GM19372 (cell line): ENCODE results near the gene ZNF207.
"Not testable (repeated sequence)": the region's sequence is repeated elsewhere in the genome, so short reads cannot be mapped to it uniquely, and the experiment has no call there.

Source experiments
- ATAC-seq: cut with Tn5 transposase; IDR thresholded peaks from one replicate; pipeline ENCODE4 v1.9.1; 2021; ENCODE audit warnings: mild to moderate bottlenecking, low read depth, moderate library complexity; ENCODE audit not compliant: unreplicated experiment

The ZNF207 gene

DNA sequence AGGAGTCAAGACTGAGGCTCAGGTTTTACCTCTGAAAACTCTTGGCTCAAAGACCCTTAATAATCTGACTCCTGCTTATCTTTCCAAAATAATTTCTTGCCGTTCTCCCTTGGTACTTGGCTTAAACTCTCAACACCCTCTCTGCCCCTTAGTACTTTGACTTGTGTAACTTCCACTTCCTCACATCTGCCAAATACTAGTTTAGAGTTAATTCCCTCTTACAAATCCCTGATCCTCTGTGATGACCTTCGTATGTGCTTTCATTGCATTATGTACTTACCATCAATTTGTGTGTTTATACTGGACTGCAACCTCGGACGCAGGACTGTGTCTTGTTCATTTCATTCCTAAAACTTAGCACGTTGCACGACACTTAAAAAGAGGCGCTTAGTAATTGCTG is 35.2 kb downstream of the ZNF207 start:
- ATAC-seq = no peak

DNA sequence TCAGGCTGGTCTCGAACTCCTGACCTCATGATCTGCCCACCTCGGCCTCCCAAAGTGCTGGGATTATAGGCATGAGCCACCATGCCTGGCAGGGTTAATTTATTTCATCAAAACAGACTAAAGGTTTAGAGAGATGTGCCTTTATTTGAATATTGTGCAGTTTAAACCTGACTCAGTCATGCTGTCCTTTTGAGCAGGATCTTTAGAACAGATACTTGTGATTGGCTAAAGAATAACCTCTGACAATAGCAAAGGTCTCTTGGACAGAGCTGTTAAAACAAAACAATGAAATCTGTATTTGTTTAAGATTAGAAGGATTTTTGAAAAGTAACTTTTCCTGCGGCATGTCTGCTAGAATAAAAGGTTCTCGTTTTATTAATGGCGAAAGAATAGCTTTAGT is 36.0 kb downstream of the ZNF207 start:
- ATAC-seq = no peak

- no peak for ATAC-seq
Measured at GRCh38 chr17:32386844-32387243, 36.9 kb downstream of the ZNF207 start.

DNA sequence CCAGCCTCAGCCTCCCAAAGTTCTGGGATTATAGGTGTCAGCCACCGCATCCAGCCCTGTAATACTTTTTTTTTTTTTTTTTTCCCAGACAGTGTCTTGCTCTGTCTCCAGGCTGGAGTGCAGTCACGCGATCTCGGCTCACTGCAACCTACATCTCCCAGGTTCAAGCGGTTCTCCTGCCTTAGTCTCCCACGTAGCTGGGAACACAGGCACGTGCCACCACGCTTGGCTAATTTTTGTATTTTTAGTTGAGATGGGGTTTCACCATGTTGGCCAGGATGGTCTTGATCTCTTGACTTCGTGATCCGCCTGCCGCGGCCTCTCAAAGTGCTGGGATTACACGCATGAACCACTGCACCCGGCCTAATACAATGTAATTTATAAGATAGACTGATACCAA is 38.2 kb downstream of the ZNF207 start:
- not testable (repeated sequence) for ATAC-seq

- no peak for ATAC-seq
Measured at GRCh38 chr17:32388613-32389459, 38.9 kb downstream of the ZNF207 start.

- no peak for ATAC-seq
Measured at GRCh38 chr17:32393904-32394303, 43.9 kb downstream of the ZNF207 start.

- ATAC-seq = no peak
Measured at GRCh38 chr17:32396343-32396742, 46.4 kb downstream of the ZNF207 start.

- ATAC-seq = no peak
Measured at GRCh38 chr17:32398946-32399345, 49.0 kb downstream of the ZNF207 start.

GRCh38 chr17:32410085-32410484 is 60.1 kb downstream of the ZNF207 start:
- not testable (repeated sequence) for ATAC-seq

GRCh38 chr17:32426894-32427293 is 76.9 kb downstream of the ZNF207 start:
- no peak for ATAC-seq

DNA sequence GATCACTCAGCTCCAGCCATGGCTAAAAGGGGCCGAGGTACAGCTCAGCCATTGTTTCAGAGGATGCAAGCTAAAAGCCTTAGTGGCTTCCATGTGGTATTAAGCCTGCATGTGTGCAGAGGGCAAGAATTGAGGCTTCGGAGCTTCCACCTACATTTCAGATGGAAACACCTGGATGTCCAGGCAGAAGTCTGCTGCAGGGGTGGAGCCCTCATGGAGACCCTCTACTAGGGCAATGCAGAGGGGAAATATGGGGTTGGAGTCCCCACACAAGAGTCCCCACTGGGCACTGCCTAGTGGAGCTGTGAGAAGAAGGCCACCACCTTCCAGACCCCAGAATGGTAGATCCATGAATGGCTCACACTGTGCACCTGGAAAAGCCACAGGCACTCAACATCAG is 79.6 kb downstream of the ZNF207 start:
- ATAC-seq = no peak
